Measurements from ENCODE around the gene P3H3.
"Not testable (repeated sequence)": the region's sequence is repeated elsewhere in the genome, so short reads cannot be mapped to it uniquely, and the experiment has no call there.

The P3H3 gene

DNA sequence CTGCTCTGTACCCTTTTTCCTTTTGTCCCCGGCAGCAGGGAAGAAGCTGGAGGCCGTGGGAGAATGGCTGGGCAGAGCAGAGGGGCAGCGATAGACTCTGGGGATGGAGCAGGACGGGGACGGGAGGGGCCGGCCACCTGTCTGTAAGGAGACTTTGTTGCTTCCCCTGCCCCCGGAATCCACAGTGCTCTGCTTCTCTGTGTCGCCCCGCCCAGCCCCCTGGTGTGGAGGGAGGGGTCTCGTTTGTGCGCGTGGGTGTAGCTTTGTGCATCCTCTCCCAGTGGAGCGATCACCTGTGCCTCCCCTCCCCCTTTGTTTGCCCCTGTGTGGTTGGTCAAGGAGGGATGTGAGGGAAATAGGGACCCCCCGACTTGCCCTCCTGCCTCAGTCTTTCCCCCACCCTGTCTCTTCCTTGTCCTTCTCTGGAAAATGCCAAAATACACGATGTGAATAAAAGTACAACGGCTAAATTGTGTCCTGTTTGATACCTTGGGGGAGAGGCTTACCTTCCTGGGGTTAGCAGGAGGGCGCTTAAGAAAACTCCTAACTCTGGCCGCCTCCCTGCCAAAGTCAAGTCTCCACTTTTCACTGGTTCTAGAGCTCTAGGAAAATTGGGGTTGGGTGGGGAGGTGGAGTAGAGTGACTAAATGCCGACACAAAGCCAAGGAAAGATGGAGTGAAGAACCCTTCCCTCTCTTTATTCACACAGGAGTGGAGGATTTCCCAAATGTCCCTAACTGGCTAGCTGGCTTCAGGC lies 38.1 kb downstream of the P3H3 start:
- DNase-seq (ENCODE audit: low read depth), result no peak
- H3K4me3 ChIP-seq (ENCODE audit: low read depth, low read length), result no peak overlapping the region
- TF ChIP-seq, protein P1, sequence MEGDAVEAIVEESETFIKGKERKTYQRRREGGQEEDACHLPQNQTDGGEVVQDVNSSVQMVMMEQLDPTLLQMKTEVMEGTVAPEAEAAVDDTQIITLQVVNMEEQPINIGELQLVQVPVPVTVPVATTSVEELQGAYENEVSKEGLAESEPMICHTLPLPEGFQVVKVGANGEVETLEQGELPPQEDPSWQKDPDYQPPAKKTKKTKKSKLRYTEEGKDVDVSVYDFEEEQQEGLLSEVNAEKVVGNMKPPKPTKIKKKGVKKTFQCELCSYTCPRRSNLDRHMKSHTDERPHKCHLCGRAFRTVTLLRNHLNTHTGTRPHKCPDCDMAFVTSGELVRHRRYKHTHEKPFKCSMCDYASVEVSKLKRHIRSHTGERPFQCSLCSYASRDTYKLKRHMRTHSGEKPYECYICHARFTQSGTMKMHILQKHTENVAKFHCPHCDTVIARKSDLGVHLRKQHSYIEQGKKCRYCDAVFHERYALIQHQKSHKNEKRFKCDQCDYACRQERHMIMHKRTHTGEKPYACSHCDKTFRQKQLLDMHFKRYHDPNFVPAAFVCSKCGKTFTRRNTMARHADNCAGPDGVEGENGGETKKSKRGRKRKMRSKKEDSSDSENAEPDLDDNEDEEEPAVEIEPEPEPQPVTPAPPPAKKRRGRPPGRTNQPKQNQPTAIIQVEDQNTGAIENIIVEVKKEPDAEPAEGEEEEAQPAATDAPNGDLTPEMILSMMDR (IDR thresholded peaks at IDR 0.05; ENCODE audit: insufficient read depth, low read depth, low read length, missing control alignments), result no peak

DNA sequence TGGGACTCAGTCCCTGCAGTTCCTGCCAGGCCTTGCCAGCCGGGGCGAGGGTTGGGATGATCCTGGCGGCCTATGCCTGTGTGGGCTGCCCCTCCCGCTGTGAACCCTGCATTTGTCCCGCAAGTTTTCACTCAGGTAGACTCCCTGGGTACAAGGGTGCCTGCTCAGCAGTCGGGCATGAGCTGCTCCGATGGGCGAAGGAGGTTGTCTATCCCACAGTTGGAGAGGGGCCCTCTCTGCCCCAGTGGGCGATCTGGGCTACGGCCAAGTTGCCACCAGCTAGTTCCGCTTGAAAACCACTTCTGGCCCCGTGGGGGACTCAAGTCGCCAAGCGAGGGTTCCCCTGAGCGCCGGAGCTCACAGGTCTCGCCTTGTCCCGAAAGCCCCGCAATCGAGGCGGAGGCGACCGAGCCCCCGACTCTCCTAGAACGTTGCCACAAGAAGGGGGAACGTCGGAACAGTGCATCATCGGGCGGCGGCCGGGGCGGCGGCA lies 38.8 kb downstream of the P3H3 start:
- TF ChIP-seq, protein P1 (IDR thresholded peaks at IDR 0.05; ENCODE audit: insufficient read depth, low read depth, low read length, missing control alignments), result no peak
- no peak for DNase-seq (ENCODE audit: low read depth)
- H3K4me3 ChIP-seq (ENCODE audit: low read depth, low read length), result peak overlapping the region; percentile 97

DNA sequence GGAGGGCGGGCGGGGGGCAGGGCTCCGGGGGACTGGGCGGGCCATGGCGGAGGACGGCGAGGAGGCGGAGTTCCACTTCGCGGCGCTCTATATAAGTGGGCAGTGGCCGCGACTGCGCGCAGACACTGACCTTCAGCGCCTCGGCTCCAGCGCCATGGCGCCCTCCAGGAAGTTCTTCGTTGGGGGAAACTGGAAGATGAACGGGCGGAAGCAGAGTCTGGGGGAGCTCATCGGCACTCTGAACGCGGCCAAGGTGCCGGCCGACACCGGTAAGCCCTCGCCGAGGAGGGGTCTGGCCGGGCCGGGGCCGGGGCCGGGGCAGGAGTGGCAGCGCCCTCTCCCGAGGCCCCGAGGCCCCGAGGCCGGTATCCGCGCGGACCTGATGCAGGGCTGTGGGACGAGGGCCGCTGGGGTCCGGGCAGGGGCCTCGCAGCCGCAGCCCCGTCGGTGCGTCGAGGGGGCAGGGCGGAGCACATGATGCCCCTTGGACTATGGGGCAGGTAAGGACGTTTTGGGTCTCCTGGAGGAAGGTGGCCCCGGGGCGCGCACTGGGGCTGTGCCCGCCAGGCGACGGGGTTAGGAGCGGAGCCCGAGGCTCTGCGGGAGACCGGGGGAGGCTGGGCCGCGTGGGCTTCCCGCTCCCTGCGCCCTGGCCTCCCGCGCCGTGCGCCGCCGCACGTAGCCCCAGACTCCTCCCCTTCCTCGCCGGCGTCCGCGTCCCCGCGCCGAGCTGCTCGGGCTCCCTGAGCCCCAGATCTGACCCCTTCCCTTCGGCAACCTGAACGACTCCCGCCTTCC lies 39.4 kb downstream of the P3H3 start, which contains the start of gene TPI1:
TSS of gene TPI1 (plus strand) at position 119 of the 798 bp plus-strand sequence. CDS start at position 155, 36 bp downstream.
- peak; percentile 92 for DNase-seq (ENCODE audit: low read depth)
- TF ChIP-seq, protein P1 (IDR thresholded peaks at IDR 0.05; ENCODE audit: insufficient read depth, low read depth, low read length, missing control alignments), result no peak
- peak within 1 kb of the TSS; percentile 97 for H3K4me3 ChIP-seq (ENCODE audit: low read depth, low read length)

DNA sequence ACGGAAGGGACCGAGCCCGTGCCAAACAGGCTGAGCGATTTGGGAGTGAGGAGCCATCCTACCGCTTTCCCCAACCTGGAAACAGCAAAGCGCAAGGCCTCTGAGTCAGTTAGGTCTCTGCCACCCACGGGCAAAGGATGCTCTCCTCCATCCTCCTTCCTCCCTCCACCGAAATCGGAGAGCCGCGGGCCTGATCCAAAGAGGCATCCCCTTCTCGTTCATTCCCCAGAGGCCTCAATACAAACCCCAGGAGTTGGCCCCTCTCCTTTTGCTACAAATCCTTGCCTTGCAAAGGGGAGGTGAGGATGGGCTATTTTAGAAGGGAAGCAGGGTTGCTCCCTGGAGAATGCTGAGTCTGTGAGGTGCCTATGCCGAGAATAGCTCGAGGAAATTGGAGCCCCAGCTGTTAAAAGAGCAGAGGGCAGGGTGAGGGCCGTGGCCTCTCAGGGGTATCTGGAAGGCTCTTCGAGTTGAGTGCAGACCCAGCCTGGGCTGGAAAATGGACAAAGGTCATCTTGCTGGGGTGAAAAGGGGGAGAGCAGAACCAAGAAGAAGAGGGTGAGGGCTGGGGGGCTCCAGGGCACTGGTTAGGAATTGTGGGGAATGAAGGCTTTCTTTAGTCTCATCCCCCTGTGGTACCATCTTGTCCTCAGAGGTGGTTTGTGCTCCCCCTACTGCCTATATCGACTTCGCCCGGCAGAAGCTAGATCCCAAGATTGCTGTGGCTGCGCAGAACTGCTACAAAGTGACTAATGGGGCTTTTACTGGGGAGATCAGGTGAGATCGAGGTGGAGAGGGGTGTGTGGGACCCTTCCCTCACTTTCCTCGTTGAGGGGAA lies 40.2 kb downstream of the P3H3 start:
- H3K4me3 ChIP-seq (ENCODE audit: low read depth, low read length), result peak overlapping the region; percentile 97
- TF ChIP-seq, protein P1 (IDR thresholded peaks at IDR 0.05; ENCODE audit: insufficient read depth, low read depth, low read length, missing control alignments), result no peak
- no peak for DNase-seq (ENCODE audit: low read depth)

DNA sequence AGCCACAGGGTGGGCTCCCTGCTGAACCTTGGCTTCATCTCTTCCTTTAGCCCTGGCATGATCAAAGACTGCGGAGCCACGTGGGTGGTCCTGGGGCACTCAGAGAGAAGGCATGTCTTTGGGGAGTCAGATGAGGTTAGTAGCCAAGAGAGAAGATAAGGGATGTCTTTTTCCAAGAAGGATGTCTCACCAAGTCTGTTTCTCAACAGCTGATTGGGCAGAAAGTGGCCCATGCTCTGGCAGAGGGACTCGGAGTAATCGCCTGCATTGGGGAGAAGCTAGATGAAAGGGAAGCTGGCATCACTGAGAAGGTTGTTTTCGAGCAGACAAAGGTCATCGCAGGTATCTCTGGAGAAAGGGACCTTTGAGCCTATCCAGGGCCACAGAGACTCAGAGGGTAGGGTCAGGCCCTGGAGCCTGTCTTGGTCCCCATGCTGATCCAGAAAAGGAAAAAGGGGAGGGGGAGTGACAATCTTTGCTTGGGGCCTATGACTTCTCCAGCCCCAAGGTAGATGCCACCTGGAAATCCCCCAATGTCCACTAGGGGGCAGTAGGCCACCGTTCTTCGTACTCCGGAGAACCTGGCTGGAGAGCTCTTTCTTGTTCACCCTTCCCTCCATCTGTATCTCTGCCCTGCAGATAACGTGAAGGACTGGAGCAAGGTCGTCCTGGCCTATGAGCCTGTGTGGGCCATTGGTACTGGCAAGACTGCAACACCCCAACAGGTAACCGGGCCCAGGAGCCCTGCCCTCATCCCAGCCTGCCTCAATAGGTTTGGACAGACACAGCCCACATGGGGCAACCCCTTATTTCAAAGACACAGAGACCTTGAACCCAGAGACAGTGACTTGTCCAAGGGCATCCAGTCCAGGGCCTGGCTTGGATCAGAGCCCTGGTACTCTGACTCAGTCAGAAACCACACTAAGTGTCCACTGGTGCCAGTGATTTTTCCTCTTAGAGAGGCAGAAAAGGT lies 41.1 kb downstream of the P3H3 start:
- H3K4me3 ChIP-seq (ENCODE audit: low read depth, low read length), result peak overlapping the region; percentile 97
- TF ChIP-seq, protein P1 (IDR thresholded peaks at IDR 0.05; ENCODE audit: insufficient read depth, low read depth, low read length, missing control alignments), result peak; percentile 90
- peak; percentile 85 for DNase-seq (ENCODE audit: low read depth)

DNA sequence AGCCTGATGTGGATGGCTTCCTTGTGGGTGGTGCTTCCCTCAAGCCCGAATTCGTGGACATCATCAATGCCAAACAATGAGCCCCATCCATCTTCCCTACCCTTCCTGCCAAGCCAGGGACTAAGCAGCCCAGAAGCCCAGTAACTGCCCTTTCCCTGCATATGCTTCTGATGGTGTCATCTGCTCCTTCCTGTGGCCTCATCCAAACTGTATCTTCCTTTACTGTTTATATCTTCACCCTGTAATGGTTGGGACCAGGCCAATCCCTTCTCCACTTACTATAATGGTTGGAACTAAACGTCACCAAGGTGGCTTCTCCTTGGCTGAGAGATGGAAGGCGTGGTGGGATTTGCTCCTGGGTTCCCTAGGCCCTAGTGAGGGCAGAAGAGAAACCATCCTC lies 42.1 kb downstream of the P3H3 start:
- not testable (repeated sequence) for DNase-seq (ENCODE audit: low read depth); H3K4me3 ChIP-seq (ENCODE audit: low read depth, low read length)
